Activated CD4-positive, alpha-beta T cell treated with anti-CD3 and anti-CD28 coated beads, Interleukin-2, amount 50 U/mL, for 24 hours (primary cell): Measurements from ENCODE around the gene COL6A1.
"Not testable (repeated sequence)": the region's sequence is repeated elsewhere in the genome, so short reads cannot be mapped to it uniquely, and the experiment has no call there.

ENCODE experiments used
- DNase-seq, 2 donors: peaks; one replicate each; pipeline ENCODE4 v3.0.0-alpha.2; 2020; ENCODE audit warnings: low read depth in 1 of 2, low spot score in 1 of 2

Gene COL6A1

DNA sequence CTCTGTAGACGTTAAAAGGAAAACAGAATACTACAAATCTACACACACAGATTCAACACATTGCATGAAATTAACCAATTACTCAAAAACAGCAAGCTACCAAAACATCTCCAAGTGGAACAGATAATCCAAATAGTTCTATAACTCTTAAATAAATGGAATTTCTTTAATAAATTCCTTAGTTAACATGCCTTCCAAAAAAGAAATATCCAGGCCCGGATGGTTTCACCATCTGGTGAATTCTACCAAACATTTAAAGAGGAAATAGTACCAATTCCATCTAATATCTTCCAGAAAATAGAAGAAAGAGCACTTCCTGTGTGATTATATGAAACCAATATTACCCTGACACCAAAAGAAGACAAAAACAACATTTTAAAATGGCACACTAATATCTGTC is 63.6 kb downstream of the COL6A1 start:
- no peak for DNase-seq

DNA sequence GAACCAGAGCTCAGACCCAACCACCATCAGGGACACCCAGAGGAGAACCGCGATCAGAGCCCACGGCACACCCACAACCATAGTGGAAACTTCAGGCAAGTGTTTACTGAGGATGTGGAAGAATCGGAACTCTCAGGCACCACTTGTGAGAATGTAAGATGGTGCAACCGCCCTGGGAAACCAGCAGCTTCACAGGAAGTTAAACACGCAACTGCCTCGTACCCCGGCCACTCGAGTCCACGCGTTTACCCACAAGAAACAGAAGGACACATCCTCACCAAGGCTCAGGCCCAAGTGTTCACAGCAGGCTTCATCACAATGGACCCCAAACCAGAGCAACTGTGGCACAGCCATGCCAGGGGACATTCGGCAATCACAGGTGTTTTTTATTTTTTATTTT is 64.9 kb downstream of the COL6A1 start:
- DNase-seq, result no peak

DNA sequence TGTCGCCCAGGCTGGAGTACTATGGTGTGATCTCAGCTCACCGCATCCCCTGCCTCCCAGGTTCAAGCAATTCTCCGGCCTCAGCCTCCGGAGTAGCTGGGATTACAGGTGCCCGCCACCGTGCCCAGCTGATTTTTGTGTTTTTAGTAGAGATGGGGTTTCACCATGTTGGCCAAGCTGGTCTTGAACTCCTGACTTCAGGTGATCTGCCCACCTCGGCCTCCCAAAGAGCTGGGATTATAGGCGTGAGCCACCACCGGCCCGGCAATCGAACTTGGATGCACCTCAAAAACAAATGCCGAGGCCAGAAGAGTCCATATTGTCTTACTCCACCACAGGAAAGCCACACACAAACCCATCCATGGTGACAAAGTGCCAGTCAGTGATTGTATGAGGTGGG is 65.3 kb downstream of the COL6A1 start:
- not testable (repeated sequence) for DNase-seq

DNA sequence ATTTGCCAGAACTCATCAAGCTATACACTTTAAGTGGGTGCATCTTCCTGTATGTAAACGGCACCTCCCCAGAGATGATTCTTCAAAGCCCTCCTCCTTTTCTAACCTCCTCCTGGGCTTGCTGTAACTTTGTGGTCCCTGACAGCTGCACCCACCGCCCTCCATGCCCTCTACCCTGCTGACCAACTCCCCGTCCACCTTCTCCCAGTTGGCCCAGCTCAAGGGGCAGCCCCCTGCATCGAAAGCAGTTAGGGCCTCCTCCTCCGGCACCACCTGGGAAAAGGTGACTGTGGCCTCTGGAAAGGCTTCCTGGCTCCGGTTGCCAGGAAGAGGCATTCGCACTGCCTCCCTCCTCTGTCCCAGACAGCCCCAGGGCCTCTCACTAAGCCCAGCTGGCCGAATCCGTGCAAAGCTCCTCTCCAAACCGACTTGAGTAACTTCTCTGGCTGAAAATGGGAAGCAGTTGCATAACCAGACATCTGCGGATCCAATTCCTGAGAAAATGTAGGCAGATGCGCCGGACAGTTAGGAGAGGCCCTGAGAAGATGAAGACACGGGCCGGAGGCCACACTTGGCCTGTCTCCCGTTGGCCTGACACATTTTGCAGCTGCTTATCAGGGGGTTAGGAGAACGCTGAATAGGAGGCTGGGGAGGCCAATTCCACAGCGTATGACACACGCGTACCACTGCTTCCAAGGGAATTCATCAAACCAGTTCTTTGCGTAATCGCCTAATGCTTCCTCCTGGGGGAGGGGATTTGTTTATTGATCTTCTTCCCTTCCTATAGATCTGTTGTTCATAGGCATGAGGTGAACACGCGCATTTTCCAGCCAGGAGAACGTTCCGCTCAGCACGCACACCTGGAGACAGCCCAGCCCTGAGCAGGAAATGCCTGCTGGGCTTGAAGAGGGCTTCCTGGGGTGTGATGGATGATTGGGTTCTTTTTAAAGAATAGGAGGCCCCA is 67.6 kb downstream of the COL6A1 start:
- DNase-seq, result no peak

DNA sequence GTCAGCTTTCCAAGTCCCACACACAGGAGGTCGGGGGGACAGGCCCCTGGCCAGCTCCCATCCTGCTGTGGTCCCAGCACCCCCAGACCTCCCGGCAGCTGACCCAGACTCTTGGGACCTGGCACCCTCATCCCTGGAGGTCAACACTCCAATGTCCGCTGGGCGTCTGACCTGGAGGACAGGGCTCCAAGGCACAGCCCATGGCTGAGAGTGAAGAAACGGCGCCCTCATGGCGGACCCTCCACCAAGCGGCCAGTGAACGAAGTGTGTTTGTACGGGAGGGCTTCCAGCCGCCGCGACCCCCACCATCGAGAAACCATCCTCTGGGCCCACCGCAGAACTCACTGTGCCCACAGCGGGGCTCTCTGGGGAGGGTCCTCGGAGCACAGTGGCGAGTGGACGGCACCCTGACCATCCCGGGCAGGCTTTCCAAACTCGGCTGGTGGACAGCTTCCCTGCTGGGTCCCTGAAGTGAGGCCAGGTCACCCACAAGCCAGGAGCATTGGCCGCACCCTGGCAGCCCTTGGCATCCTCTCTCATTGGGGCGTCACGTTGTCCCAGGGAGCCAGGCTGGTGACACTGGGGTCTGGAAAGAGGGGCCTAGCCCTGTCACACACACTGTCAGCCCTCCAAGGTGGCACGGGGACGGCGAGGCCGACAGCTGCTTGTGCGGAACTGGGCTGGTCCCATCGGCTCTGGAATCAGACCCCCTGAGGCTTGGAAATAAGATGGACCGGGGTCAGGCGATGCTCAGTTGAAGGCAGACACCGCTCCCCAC is 68.5 kb downstream of the COL6A1 start:
- DNase-seq, result no peak

DNA sequence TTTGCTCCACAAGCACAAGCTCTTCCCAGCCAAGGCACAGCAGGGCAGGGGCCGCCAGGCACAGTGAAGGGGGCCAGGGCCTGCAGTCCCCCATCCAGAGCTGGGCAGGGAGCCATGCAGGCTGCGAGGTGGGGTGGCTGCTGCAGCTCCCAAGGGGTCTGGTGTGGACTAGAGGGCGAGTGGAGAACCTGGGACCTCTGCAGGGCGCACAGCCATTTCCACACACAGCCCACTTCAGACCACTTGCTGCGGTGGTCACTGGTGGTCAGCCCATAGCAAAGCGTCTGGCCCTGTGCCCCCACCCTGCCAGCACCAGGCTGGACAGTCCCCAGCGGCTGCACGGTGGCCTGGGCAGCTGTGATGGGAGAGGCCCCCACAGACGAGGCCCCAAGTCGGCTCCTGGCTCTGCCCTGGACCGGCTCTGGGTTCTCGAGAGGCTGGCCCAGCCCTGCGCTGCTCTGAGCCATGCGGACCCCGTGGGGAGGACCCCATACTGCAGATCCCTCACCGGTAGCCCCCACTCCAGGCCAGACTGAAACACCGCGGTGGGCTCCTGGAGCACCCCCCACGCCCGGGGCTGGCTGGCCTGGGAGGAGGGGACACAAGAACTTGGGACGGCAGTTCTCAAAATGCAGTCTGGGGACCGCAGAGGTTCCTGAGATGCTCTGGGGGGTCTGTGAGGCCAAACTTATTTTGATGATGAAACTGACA is 69.3 kb downstream of the COL6A1 start:
- no peak for DNase-seq

DNA sequence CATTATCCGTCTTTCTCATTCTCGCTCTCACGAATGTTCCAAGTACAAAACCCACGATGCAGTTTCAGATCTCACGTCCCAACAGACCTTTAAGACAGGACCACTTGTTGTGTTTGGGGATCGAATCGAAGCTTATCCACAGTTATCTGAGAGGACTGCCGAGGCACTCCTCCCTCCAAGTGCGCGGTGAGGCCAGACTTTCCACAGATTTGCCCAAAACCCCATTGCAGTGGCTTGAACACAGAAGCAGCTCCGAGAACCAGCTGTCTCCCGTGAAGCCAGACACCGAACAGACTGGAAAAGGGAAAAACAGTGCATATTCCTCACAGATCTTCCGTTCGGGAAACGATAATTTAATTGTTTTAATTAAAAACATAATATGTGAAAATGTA is 69.8 kb downstream of the COL6A1 start:
- no peak for DNase-seq

DNA sequence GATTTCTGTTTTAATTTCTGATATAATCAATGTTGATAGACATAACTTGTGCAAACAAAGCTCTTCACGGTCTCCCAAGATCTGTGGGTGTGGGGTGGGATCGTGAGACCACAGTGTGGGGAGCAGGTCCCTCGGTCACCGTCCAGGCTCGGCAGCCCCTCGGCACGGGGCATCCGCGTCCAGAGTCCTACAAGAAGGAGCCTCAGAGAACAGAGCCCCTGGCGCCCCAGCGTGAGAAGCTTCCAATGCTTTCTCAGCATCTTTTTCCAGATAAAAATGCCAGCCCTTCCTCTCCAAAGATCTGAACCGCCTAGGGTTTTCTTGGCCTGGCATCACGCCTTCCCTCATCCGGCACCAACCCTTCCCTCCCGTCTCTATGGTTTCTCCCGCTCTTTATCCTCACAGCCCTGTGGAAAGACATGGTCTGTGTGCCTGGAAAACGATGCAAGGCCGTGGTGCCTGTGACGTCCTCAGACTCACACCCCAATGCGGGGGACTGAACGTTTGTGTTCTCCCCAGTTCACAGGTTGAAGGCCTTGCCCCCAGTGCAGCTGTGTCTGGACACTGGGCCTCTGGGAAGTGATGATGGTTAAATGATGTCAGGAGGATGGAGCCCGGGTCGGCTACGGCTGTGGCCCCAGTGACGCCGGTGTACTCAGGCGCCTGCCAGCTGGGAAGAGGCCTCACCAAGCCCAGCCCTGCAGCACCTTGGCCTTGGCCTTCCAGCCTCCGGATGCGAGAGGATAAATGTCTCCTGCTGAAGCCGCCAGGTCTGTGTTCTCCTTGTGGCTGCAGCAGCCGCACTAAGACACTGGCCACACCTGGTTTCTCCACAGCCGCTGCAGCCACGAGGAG is 70.5 kb downstream of the COL6A1 start:
- DNase-seq, result no peak

DNA sequence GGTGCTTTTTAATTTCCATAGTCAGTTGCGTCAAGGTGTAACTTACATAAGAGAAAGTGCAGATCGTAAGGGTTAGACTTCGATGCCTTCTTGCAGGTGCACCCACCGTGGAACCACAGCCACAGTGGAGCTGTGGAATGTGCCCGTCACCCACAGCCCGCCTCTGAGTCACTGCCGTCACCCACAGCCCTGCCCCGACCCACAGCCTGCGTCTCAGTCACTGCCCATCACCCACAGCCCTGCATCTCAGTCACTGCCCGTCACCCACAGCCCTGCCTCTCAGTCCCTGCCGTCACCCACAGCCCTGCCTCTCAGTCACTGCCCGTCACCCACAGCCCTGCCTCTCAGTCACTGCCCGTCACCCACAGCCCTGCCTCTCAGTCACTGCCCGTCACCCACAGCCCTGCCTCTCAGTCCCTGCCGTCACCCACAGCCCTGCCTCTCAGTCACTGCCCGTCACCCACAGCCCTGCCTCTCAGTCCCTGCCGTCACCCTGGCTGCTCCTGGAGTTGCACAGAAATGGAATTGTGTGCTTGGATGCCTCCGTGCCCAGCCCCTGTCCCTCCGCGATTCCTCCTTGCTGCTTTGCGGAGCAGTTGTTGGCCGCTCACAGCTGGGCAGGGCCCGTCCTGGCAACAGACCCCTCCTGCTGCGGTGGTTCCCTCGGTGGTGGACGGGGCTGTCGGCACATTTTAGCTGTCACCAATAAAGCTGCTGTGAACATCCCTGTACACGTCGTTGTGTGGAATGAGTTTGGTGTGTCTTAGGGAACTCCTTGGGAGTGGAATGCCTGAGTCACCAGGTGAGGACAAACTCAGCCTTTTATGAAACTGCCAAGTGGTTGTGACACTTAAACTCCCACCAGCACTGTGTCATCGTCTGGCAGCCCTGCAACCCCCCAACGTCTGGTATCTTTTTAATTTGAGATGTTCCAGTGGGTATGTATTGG is 71.4 kb downstream of the COL6A1 start:
- DNase-seq, result peak in 1 of 2 donors; percentile 65

DNA sequence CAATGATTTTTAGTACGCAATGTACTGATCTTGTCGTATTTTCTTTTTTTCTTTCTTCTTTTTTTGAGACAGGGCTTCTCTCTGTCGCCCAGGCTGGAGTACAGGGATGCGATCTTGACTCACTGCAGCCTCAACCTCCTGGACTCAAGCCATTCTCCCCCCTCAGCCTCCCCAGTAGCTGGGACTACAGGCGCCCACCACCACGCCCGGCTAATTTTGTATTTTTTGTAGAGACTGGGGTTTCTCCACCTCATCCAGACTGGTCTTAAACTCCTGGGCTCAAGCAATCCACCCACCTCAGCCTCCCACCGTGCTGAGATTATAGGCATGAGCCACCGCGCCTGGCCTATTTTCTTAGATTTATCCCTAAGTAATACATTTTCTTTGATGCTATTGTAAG is 72.5 kb downstream of the COL6A1 start:
- DNase-seq, result no peak

DNA sequence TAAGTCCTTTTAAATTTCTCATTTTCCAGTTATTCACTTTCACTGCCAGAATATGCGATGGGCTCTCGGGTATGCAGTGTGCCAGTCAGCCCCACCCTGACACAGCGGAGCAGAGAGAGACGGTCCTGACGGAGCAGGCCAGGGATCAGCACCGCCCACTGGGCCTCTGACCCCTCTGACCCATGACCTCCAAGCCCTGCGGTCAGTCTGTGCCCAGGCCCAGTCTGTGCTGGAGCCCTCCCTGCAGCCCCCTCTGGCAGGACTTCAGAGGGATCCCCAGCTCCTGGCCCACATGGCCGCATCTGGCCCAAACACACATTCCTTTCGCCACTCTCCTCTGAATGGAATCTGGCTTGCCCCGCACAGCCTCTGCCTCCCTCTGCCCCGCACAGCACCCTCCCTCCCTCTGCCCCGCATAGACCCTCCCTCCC is 72.9 kb downstream of the COL6A1 start:
- no peak for DNase-seq
